Uterus (tissue), 2 donors: Measurements from ENCODE around the gene UQCRH.
"Not testable (repeated sequence)": the region's sequence is repeated elsewhere in the genome, so short reads cannot be mapped to it uniquely, and the experiment has no call there.

Experiments used
- CTCF ChIP-seq, 4 experiments: fragments of 200-600 bp in 2 of 4; fragments of 450-650 bp in 2 of 4; sonication (generic) in 2 of 4; IDR thresholded peaks; one replicate each; pipeline ENCODE4 v1.5.1; 2016 to 2019; ENCODE audit warnings: antibody characterized with exemption in 4 of 4, mild to moderate bottlenecking in 2 of 4, moderate library complexity in 1 of 4
- POLR2A ChIP-seq, 2 donors: fragments of 450-650 bp; IDR thresholded peaks; one replicate each; pipeline ENCODE4 v1.6.1; 2016; ENCODE audit warnings: antibody characterized with exemption in 2 of 2, mild to moderate bottlenecking in 1 of 2, moderate library complexity in 1 of 2

GRCh38 chr1:46330381-46330780 lies 26.9 kb downstream of the UQCRH start:
- not testable (repeated sequence) for TF ChIP-seq CTCF, POLR2A (IDR thresholded peaks at IDR 0.05)
